ENCODE measurements around the gene GIMAP8. TPM values are rescaled to one million over a fixed set of nuclear protein-coding genes. Genes with fewer than 3 reads are reported as not detected.

Gene GIMAP8
- total and polyA plus RNA-seq, 2 of the 8 experiments (the other 6 are each of a cell fraction or from before 2014, with no cell fraction given), result not detected

DNA sequence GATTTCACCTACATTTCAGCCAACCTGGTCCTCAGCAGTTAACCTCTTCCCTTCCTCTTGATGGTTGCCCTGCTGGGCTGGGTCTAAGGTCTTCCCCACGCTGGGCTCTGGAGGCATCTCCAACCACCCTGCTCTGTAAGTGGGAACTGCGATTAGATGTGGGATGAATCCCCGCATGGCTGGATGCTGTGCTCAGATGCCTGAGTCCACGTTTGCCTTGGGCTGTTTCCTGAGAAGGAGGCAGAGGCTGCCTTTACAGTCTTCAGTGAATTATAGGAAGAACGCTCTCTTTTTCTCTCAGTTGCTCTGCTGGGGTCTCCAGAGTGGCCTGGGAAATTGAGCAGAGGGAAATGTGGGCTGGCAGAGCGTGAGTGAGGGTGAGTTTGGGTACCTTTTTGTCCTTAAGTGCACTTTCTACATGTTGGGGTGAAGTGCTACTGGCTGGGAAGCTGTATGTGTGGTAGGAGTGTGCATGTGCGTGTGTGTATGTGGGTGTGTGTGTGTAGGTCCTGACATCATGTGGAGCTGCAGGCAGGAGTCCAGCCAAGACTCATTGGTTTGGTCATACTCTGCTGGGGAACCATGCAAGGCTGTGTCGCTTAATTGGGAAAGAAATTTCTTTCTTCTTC, 1.5 kb downstream of the GIMAP8 start (continued):
- TF ChIP-seq, protein P1, sequence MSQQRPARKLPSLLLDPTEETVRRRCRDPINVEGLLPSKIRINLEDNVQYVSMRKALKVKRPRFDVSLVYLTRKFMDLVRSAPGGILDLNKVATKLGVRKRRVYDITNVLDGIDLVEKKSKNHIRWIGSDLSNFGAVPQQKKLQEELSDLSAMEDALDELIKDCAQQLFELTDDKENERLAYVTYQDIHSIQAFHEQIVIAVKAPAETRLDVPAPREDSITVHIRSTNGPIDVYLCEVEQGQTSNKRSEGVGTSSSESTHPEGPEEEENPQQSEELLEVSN (IDR thresholded peaks at IDR 0.05), result no peak
- TF ChIP-seq SIN3A (conservative IDR thresholded peaks at IDR 0.05 in 1 of 2, IDR thresholded peaks at IDR 0.05 in 1 of 2; ENCODE audit: low read depth in 1 of 2, low read length in 2 of 2), result no peak
- no peak for TF ChIP-seq YY1 (IDR thresholded peaks at IDR 0.05; ENCODE audit: low read depth, low read length)
- TF ChIP-seq TBP (IDR thresholded peaks at IDR 0.05; ENCODE audit: low read depth, low read length), result no peak
- TF ChIP-seq, protein P2, sequence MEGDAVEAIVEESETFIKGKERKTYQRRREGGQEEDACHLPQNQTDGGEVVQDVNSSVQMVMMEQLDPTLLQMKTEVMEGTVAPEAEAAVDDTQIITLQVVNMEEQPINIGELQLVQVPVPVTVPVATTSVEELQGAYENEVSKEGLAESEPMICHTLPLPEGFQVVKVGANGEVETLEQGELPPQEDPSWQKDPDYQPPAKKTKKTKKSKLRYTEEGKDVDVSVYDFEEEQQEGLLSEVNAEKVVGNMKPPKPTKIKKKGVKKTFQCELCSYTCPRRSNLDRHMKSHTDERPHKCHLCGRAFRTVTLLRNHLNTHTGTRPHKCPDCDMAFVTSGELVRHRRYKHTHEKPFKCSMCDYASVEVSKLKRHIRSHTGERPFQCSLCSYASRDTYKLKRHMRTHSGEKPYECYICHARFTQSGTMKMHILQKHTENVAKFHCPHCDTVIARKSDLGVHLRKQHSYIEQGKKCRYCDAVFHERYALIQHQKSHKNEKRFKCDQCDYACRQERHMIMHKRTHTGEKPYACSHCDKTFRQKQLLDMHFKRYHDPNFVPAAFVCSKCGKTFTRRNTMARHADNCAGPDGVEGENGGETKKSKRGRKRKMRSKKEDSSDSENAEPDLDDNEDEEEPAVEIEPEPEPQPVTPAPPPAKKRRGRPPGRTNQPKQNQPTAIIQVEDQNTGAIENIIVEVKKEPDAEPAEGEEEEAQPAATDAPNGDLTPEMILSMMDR (IDR thresholded peaks at IDR 0.05; ENCODE audit: control extremely low read depth in 1 of 3, insufficient read depth in 1 of 3, low read depth in 1 of 3, low read length in 3 of 3), result no peak
- TF ChIP-seq ZNF274 (IDR thresholded peaks at IDR 0.05; ENCODE audit: borderline replicate concordance, extremely low read depth, low read length), result no peak

All from H1 (cell line).